ENCODE results near the gene EMP1.

DNA sequence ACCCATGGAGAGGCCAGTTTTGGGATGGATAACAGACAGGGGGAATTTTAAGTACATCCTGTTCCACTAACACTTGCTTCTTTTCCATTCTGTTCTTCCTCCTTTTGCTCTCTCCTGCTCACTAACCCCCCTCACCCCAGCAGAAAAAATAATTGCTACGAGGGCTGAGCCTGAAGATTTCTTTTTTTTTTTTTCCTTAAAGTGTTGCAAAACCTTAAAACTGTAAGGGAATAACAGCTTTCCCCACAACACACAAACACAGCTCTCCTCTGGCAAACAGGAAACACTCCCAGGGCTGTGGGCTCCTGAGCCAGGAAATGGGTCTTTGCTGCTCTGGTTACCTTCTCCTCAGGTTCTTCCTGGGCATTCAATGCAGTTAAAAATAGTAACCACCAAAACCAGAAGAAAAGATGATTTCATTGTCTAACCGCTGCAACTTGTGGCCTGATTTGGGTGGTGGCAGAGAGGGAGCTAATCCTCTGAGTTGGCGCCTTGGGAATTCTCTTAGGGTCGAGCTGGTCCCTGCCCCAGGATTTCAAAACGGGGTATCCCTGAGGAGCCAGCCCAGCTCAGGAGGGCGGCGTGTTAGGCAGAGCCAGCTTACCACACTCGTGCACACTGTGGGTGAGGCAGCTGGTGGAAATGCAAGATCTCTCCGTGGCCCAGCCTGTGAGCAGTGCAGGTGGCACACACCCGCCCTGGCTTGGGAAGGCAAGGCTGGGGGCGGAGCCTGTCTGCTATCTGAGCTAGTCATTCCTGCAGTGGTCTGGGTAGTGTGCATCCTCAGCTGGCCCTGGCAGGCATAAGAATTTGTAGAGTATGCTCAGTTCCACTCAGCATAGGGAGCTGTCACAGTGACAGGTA, 17.1 kb upstream of the EMP1 start:
- TF ChIP-seq, protein P1, sequence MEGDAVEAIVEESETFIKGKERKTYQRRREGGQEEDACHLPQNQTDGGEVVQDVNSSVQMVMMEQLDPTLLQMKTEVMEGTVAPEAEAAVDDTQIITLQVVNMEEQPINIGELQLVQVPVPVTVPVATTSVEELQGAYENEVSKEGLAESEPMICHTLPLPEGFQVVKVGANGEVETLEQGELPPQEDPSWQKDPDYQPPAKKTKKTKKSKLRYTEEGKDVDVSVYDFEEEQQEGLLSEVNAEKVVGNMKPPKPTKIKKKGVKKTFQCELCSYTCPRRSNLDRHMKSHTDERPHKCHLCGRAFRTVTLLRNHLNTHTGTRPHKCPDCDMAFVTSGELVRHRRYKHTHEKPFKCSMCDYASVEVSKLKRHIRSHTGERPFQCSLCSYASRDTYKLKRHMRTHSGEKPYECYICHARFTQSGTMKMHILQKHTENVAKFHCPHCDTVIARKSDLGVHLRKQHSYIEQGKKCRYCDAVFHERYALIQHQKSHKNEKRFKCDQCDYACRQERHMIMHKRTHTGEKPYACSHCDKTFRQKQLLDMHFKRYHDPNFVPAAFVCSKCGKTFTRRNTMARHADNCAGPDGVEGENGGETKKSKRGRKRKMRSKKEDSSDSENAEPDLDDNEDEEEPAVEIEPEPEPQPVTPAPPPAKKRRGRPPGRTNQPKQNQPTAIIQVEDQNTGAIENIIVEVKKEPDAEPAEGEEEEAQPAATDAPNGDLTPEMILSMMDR (IDR thresholded peaks at IDR 0.05) = no peak
- TF ChIP-seq POLR2A (IDR thresholded peaks at IDR 0.05) = no peak

Measured in tibial nerve (tissue), 3 donors.